22Rv1 (cell line): ENCODE data around the gene SEC14L1.

ENCODE experiments used
- ZFX ChIP-seq: fragments of 450-650 bp; IDR thresholded peaks from 2 replicates; pipeline ENCODE4 v1.6.1; 2017; ENCODE audit warnings: antibody characterized with exemption, borderline replicate concordance
- TF ChIP-seq, protein P1 (sequence below): fragments of 450-650 bp; IDR thresholded peaks from 2 replicates; pipeline ENCODE4 v1.5.1; 2017; ENCODE audit warnings: mild to moderate bottlenecking

DNA sequence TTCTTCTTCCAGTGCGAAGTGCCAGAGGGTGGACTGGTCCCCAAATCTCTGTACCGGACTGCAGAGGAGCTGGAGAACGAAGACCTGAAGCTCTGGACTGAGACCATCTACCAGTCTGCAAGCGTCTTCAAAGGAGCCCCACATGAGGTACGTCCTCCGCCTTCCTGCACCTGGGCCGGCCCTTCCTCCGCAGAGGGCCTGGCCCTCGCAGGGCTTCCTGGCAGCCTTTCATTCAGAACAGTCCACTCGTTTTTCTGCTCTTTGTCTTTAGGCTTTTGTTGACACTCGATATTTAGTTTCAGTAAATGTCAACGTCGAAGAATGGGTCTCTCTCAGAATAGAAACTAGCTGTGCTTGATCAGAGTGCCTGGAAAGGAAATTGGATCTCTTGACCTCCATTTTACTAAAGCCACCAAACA, 68.6 kb downstream of the SEC14L1 start:
- TF ChIP-seq, protein P1, sequence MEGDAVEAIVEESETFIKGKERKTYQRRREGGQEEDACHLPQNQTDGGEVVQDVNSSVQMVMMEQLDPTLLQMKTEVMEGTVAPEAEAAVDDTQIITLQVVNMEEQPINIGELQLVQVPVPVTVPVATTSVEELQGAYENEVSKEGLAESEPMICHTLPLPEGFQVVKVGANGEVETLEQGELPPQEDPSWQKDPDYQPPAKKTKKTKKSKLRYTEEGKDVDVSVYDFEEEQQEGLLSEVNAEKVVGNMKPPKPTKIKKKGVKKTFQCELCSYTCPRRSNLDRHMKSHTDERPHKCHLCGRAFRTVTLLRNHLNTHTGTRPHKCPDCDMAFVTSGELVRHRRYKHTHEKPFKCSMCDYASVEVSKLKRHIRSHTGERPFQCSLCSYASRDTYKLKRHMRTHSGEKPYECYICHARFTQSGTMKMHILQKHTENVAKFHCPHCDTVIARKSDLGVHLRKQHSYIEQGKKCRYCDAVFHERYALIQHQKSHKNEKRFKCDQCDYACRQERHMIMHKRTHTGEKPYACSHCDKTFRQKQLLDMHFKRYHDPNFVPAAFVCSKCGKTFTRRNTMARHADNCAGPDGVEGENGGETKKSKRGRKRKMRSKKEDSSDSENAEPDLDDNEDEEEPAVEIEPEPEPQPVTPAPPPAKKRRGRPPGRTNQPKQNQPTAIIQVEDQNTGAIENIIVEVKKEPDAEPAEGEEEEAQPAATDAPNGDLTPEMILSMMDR, result no peak
- no peak for TF ChIP-seq ZFX
